NCI-H2107 (cell line): Measurements from ENCODE around the gene ANXA9.

ENCODE experiments used
- DNase-seq: peaks from one replicate; lab custom pipeline; 2025; lab: John Stamatoyannopoulos, UW

Gene ANXA9

DNA sequence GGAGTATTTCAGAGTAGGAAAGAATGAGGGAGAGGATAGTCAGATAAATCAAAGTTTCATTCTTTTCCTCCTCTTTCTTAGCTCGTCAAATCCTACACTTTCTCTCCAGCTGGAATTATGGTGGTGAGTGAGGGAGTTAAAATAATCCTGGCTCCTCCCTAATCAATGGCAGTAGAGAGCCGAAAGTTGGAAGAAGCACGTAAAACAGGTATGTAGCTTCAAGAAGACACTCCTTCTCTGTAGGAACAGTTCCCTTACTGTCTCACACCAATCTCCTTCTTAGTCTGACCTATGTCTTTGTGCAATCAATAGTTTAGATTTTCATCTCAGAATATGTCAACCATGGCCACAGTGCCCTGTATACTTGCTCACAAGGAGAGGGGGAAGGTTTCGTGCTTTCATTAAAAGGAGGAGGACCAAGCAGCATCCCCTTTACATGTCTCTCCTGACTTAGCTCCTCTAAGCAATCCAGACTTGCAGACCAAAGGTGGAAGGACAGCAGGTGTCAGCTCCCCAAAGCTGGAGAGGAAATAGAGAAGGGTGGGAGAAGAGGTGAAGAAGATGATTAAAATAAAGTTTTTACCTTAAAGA is 23.7 kb downstream of the ANXA9 start:
- no peak for DNase-seq

DNA sequence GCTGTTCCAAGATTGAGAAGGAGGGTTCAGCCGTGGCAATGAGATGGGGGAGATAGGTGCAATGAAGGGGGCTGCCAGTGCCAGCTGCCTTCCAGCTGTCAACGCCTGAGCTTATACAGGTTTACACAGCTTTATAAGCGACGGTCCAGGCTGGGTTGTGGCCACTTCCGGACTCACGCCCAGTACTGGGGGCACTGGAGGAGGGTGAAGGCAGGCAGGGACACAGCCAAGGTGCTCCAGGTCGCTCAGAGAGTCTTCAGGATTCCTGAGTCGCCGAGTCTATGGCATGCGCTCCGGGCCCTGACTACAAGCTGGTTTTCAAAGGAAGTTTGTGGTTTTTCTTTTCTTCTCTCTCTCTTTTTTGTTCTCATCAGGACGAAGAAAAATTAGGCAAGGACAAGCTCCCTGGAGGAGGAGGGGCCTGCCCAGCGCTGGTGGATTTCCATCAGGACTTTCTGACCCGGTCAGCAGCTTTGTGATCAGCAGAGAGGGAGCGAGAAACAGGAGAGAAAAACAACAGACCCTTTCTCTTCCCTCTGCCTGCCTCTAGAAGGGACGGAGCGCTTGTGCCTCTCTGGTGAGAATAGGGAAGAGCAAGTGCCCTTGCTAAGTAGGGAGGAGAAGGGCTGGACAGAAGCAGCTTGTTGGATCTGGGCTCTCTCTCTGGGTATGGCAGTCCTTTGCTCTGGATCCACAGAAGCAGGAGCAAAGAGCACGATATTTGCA is 24.4 kb downstream of the ANXA9 start, which contains the start of gene MINDY1:
Gene MINDY1 (minus strand): TSS at position 576 of the 726 bp plus-strand sequence. CDS start 4,285 bp downstream, outside the sequence.
- DNase-seq: peak; percentile 61

GRCh38 chr1:151007853-151008243 is 25.8 kb downstream of the ANXA9 start:
- no peak for DNase-seq

DNA sequence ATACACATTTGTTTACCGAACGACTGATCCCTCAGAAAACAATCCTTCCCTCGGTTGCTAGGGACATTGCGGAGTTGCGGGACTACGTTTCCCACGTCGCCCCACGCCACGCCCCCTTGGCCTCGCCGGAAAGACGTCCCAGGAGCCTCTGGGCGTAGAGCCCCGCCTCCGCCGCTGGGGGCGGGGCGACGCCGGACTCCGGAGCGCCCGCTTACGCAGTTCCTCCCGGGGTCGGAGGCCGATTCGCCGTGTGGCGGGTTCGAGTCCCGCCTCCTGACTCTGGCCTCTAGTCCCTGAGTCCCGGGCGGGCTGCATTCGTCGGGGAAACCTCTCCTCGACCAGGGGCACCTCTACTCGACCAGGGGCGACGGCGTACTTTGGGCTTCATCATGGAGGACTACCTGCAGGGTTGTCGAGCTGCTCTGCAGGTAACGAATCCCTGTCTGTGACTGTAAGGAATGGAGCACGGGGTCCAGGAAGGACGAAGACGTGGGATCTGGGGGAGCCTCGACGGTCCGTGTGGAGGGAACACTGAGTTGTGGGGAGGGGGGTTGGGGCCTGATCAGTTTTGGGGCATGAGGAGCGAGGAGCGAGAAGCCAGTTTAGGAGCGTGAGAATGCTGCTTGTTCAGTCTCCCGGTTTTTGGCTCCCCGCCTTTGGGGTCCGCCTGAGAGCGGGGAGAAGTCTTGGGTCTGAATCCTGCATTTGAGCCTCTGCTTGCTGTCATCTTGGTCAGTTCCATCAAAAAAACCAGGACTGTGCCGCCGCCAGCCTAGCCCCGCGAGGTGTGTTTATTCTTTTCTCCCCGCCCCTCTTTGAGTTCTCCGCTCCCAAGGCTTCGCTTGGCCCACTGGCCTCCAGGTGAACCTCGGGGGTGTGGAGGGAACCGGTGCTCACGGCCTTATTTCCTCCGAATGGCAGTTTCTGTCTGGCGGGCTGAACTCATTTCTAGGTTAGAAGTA is 26.4 kb downstream of the ANXA9 start, which contains the start of gene PRUNE1:
Gene PRUNE1 (plus strand): TSS at position 206 of the 962 bp plus-strand sequence. CDS start 184 bp downstream, at position 390.
- DNase-seq: peak; percentile 98

DNA sequence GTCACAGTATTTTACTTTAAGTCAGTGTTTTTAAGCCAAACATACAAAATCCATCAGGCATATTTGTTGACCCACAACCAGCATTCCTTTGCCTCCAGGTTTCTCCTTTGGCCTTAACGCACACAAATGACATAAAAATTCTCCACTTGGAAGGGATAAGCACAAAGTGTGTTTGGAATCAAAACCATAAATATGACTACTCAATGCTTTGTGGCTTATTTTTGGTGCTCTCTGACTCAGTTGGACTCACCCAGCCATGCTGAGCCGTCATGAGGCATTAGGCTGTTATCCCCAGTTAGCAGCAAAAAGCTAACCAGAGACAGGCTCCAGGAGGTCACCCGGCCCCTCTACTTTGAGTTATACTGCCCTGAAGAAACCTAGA is 27.1 kb downstream of the ANXA9 start:
- no peak for DNase-seq

GRCh38 chr1:151009674-151010345 is 27.7 kb downstream of the ANXA9 start:
- no peak for DNase-seq

DNA sequence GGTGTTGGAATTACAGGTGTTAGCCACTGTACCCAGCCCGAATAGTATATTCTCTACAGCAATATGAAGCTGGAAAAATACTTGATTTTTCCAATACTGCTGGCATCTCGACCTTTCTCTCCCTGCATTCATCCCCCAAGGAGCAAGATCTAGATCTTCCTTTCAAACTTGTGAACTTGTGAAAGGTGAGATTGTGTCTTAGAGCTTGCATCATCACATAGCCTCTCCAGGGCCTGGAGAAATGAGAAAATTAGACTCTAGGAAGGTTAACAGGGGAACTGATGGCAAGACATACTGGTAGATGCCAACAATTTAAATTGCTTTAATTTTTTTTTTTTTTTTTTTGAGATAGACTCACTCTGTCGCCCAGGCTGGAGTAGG is 28.2 kb downstream of the ANXA9 start:
- DNase-seq: no peak

GRCh38 chr1:151011154-151011850 is 29.2 kb downstream of the ANXA9 start:
- DNase-seq: no peak

GRCh38 chr1:151012684-151013471 is 30.8 kb downstream of the ANXA9 start:
- no peak for DNase-seq

- peak; percentile 16 for DNase-seq
Measured at GRCh38 chr1:151013518-151013917, 31.4 kb downstream of the ANXA9 start.

DNA sequence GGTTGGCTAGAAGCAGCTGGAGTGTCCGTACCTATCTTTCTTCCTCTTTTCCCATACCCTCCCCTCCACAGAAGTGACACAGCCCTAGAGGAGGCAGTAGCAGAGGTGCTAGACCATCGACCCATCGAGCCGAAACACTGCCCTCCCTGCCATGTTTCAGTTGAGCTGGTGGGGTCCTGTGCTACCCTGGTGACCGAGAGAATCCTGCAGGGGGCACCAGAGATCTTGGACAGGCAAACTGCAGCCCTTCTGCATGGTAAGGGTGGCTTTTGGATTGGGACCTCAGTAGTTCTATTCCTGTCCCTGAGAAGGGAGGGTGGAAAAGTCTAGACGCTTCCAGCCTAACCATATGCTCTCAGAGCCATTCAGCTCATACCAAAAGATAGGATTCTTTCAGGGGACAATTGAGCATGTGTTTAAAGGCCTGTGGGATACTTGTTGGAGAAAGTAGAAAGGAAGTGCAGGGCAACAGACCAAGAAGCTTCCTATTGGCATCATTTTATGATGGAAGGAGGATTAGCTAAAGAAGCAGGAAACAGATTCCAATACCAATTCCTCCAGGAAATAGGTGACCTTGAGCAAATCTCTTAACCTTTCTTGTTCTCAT is 42.6 kb downstream of the ANXA9 start:
- DNase-seq: peak; percentile 22

DNA sequence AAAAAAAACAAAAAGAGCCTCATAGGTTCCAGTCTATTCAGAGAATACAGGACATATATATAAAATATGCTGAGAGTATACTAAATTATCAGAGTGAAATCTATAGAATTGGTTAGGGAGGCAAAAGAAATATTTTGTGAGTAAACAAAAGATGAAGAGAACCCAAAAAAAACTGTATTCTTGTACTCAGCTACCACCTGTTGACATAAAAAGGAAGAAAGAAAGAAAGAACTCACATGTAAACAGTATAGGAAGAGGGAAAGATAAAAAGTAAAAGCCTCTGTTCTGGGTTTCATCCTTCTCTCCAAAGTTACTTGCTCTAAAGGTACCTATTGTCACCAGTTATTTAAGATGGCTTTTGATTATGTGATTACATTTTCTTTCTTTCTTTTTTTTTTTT is 44.4 kb downstream of the ANXA9 start:
- no peak for DNase-seq

DNA sequence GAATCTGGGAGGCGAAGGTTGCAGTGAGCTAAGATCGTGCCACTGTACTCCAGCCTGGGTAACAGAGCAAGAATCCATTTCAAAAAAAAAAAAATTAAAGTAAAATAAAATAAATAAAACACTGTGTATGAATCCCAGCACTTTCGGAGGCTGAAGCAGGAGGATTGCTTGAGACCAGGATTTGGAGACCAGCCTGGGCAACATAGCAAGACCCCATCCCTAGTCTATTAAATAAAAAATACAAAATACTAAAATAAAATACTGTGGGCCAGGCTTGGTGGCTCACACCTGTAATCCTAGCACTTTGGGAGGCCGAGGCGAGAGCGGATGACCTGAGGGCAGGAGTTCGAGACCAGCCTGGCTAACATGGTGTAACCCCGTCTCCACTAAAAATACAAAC is 50.1 kb downstream of the ANXA9 start:
- no peak for DNase-seq

DNA sequence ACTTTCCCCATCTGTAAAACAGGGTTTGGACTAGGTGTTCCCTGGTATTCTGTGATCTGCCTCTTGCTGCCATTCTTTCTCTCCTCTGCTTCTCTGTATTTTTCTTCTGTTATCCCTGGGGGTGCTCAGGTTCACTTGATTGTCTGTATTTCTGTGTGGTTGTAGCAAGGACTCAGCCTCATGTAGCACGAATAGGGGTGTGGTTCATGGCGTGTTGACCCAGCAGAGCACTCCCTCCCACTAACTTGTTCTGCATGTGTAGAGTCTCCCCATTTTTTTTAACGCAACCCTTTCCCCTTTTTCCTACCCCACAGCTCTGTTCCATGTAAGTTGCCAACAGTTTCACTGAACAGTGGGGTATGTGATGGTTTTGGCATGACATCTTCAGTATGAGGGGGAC is 53.1 kb downstream of the ANXA9 start:
- no peak for DNase-seq

GRCh38 chr1:151036356-151036755 is 54.3 kb downstream of the ANXA9 start, which contains the start of gene BNIPL:
Gene BNIPL, plus strand, starts transcription at chr1:151036586. Its CDS starts 140 bp downstream, at chr1:151036726.
- no peak for DNase-seq

DNA sequence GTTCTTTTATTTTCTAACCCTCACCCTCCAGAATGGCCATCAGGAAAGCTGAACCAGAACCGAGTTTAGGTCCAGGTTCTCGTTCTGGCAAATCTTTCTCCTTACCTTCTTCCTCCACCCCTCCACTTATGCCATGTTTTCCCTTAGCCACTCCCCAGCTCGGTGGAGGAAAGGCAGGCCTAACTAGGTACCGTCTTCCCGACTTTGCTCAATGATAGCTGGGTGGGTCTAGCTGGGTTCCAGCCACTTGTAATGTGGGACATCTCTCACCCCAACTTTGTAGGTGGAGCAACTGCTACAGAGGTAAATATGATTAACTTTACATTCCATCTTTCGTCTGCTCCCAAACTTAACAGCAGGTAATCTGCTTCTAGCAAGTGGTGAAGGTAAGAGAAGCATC is 54.9 kb downstream of the ANXA9 start:
- no peak for DNase-seq

GRCh38 chr1:151039521-151039920 is 57.4 kb downstream of the ANXA9 start:
- DNase-seq: no peak

GRCh38 chr1:151043163-151043562 is 61.1 kb downstream of the ANXA9 start:
- DNase-seq: no peak
